ENCODE measurements around the gene TMEM218.

The TMEM218 gene

GRCh38 chr11:125111343-125112207 is at the start of gene TMEM218:
TMEM218 (minus strand) TSS chr11:125111626; CDS start chr11:125102241, 9,385 bp downstream.
- peak; percentile 98 for FAIRE-seq

GRCh38 chr11:125157953-125158680 is 46.7 kb upstream of the TMEM218 start:
- FAIRE-seq: no peak

GRCh38 chr11:125157118-125157733 is 45.8 kb upstream of the TMEM218 start:
- no peak for FAIRE-seq

GRCh38 chr11:125156346-125157117 is 45.1 kb upstream of the TMEM218 start:
- no peak for FAIRE-seq

DNA sequence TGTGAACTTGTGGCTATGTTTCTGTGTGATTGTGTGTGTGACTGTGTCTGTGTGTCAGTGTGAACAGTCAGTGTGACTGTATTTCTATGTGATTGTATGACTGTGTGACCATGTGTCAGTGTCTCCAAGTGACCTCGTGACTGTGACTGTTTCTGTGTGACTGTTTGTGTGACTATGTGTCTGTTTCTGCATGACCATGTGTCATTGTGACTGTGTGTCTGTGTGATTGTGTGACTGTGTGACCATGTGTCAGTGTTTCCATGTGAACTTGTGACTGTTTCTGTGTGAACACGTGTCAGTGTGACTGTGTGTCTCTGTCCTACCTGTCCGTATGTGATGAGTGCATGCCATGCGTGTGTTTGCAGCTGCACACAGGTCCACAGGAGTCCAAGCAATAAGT is 44.3 kb upstream of the TMEM218 start:
- no peak for FAIRE-seq

DNA sequence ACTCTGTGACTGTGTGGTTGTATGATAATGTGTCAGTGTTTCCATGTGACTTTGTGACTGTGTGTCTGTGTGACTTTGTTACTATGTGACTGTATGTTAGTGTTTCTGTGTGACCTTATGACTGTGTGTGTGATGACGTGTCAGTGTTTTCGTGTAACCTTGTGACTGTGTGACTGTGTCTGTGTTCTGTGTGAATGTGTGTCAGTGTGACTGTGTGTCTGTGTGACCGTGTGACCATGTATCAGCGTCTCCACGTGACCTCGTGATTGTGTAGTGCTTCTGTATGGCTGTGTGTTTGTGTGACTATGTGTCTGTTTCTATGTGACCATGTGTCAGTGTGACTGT is 43.6 kb upstream of the TMEM218 start:
- no peak for FAIRE-seq

- no peak for FAIRE-seq
Observed at GRCh38 chr11:125154378-125155099, 43.1 kb upstream of the TMEM218 start.

DNA sequence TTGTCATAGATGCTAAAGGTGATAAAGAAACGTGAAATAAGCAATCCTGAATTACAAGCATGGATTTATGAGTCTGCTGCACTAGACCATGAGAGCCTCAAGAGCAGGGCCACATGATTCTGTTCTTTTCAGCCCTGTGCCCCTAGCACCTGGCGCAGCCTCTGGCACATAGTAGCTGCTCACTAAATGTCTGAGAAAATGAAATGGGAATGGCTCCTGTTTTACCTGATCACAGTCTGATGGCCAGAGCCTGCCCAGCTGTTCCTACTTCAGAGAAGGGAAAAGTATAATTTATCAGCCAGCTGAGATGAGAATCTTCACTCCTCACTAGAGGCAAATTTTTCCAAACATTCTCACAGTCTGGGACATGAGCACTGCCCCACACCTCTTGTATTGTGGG is 42.4 kb upstream of the TMEM218 start:
- FAIRE-seq: no peak

DNA sequence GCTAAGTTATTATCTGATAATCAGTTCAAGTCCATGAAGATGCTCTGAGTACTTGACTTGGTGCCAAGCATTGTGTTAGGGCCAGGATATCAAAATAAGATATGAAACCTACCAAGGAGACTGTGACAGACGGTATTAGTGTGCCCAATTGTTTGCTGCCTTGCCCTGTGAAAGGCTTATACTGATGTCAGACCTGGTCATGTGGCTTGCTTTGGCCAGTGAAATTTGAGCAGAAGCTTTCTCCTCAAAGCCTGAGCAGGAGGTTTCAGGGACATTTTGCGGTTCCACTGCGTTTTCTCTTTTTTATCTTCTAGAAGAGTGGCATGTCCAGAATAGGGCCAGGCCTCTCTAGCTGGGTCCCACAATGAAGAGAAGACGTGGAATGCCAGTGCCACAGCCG is 37.3 kb upstream of the TMEM218 start:
- FAIRE-seq: no peak

DNA sequence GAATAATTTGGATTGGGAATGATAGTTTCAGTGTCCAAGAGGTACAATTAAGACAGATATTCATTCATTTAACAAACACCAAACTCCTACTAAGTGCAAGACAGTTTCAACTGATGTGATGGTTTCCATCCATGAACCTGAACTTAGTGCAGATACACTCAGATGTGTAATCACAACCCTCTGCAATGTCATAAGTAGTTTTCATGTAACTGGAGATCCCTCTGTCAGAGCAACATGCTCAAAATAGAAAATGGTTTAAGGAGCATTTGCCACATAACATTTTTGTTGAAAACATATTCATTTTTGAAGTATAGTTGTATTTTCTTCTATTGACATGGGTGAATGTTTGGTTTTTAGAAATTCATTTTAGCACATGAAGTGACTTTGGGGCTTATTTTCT is 36.6 kb upstream of the TMEM218 start:
- FAIRE-seq: no peak

- FAIRE-seq: no peak
Observed at GRCh38 chr11:125147280-125147679, 35.9 kb upstream of the TMEM218 start.

GRCh38 chr11:125146232-125146631 is 34.8 kb upstream of the TMEM218 start:
- FAIRE-seq: no peak

DNA sequence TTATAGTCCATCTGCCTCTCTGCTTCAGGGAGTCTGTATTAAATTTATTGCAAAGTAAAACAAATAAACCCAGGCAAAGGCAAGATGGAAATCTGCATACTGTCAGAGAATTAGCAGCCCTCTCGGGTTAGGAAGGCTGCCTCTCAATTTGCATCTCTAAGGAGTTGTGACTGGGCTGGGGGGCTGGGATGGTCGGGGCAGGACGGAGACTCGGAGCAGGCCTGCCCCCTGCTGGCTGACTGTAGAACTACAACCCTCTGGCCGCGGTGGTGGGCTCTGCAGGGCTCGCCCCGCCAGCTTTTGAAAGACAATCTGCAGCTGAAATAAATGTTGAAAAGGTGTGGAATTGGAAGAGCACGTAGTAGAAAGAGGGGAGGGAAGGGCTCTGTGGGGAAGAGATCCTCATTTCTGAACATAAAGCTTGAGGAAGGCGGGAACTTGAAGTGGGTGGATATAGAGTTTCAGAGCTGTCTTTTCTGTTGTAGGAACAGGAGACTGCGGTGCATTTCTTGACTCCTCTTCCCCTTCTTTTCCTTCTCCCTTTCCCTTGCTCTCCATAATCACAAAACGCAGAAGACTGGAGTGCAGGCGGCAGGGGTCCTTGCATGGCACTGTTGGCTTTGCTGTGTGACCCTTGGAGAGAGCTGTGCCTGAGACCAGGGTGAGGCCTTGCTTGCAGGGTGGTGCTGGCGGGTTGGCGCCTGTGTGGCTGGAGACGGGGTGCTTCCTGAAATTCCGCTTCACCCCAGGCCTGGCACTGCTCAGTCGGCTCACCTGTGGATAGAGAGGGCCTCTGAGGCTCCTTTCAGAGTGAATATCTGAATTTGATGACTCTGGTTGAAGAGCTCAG is 30.5 kb upstream of the TMEM218 start:
- no peak for FAIRE-seq

DNA sequence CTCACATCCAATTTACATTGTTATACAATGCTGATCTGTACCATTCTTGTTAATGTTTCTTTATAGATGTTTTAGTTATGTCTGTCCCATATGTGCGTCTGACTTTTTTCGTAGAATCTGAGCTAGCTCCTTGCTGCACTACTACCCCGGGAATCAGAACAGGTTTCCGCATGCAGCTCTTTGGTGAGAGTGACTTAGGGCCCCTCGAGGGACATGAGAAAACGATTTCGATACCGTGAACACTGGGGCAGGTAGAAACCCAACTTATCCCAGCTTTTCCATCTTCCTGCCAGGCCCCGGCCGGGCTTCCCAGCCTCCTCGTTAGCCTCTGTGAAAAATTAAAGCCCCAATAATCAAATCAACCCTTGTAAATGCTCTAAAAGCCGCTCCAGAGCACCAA is 29.8 kb upstream of the TMEM218 start:
- no peak for FAIRE-seq

- FAIRE-seq: no peak
Observed at GRCh38 chr11:125140233-125140632, 28.8 kb upstream of the TMEM218 start.

DNA sequence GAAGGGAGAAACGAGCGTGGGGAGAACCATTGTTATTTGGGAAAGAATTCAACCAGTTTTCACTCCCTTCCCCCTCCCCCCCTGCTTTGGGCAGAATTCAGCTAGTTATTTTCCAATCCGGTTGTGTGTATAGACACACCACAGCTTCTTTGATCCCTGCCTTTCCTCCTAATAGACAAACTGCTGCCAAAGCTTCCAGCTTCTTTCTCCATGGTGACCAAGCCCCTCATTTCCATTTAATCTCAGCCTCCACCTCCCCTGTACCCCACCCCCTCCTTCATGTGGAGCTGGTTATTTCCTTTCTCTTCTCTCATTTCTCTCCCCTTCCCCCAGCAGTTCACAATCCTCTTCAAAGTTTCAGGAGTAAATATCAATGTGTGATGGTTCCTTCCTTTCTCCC is 28.4 kb upstream of the TMEM218 start:
- FAIRE-seq: no peak

DNA sequence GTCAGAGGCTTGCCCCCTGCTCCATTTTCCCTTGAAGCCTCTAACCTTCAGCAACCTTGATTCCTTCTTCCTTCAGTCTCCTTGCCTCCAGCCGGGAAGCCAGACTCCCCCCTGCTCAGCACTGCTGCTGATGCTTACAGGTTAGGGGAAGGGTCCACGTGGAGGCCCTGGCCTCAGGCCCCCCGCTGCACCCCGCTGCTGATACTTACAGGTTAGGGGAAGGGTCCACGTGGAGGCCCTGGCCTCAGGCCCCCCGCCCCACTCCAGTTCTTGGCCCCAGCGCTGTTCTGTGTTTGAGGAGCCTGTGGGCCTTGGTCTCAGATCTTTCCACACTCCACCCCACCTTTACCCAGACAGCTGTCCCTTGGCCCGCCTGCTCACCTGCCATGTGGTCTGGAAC is 27.5 kb upstream of the TMEM218 start:
- no peak for FAIRE-seq

DNA sequence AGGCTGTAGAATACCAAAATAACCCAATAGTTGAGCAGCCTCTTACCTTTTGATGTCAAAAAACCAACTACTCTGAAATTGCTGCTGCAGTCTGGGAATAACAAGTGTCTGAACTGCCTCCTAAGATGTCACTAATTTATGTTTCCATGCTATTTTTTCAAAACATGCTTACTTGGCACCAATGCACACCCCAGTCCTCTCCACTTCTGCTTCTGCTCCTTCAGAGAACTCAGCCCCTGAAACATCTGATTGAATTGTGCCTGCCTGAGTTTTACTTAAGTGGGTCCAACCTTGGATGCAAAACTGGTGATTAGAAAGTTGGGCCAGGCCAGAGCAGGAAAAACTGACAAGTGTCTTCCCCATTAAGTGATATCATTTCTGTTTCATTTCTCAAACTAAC is 24.6 kb upstream of the TMEM218 start:
- FAIRE-seq: no peak

DNA sequence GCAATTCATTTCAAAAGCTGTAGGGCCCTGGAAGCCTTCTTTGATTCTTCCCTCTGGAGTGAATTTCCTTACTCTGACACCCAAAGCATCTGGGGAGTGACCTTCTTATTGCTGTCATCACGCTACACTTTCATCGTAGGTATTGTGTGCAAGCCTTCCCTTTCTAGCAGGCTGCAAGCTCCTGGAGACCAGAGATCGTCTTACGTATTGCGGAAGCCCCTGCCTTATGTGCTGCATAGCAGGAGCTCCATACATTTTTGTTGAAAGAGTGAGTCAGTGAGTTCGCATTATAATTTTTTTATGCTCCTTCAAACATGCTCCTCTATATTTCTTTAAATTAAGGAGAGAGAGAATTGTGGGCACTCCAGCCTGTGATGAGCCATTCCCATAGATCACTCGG is 21.2 kb upstream of the TMEM218 start:
- FAIRE-seq: no peak

DNA sequence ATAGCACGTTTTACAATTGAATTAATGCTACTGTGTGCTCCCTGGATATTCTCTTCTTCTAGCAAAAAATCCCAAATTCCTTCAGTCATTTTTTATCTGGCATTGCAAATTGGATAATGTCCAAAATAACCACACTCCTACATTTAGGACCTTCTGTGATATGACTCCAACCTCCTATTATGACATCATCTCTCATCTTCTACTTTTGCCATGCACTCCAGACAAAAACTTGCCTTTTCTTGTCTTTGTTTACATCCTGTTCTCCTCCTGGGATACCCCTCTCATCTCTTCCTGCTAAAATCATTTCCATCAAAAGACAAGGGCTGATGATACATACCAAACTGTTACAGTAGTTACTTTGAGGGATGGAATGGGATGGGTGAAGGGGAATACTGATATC is 20.6 kb upstream of the TMEM218 start:
- no peak for FAIRE-seq

- no peak for FAIRE-seq
Observed at GRCh38 chr11:125129316-125129993, 18.0 kb upstream of the TMEM218 start.
